ENCODE data around the gene PCDH15.
"Not testable (repeated sequence)": the region's sequence is repeated elsewhere in the genome, so short reads cannot be mapped to it uniquely, and the experiment has no call there.

PCDH15 gene

GRCh38 chr10:54554028-54554427 is 247.0 kb downstream of the PCDH15 start:
- no peak for DNase-seq (ENCODE audit: low read depth in 2 of 2)

- no peak for DNase-seq (ENCODE audit: low read depth in 2 of 2)
Observed at GRCh38 chr10:54550016-54550415, 251.0 kb downstream of the PCDH15 start.

DNA sequence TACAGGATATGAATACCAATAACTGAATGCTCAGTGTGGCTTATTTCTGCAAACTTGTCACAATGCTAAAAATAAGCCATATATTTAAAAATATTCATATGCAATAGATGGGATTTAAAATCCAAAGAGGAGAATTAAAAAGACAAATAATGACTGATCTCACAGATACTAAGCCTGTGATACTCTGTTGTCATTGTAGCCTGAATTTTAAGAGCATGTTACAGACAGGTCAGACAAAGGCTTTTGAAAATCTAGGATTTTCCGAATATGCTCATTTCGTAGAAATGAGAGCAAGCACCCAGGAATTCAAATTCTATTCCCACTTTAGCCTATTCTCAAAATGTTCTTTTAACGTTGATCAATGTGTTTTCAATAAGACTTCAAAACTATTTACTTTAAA is 269.7 kb downstream of the PCDH15 start:
- no peak for DNase-seq (ENCODE audit: low read depth in 2 of 2)

DNA sequence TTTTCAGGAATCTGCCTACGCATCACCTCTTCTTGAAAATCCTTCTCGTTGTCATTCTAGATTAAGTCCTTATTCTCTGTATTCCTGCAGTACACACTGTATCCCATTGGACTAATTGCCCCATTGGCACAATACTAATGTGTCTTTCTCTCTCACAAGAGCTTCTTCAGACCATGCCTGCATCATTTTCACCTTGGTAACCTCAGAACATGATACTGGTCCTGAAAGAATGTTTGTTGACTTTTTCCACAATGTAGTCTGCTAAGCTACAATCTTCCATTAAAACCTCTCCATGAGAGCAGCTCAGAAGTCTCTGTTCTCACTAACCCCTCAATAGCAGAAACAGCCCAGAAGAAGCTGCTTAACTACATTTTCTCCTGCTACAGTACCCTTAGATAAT is 270.7 kb downstream of the PCDH15 start:
- no peak for DNase-seq (ENCODE audit: low read depth in 2 of 2)

GRCh38 chr10:54525816-54526215 is 275.2 kb downstream of the PCDH15 start:
- no peak for DNase-seq (ENCODE audit: low read depth in 2 of 2)

- DNase-seq (ENCODE audit: low read depth in 2 of 2) = not testable (repeated sequence)
Observed at GRCh38 chr10:54515244-54515643, 285.8 kb downstream of the PCDH15 start.

GRCh38 chr10:54503863-54504262 is 297.2 kb downstream of the PCDH15 start:
- no peak for DNase-seq (ENCODE audit: low read depth in 2 of 2)

- no peak for DNase-seq (ENCODE audit: low read depth in 2 of 2)
Observed at GRCh38 chr10:54501929-54502328, 299.1 kb downstream of the PCDH15 start.

DNA sequence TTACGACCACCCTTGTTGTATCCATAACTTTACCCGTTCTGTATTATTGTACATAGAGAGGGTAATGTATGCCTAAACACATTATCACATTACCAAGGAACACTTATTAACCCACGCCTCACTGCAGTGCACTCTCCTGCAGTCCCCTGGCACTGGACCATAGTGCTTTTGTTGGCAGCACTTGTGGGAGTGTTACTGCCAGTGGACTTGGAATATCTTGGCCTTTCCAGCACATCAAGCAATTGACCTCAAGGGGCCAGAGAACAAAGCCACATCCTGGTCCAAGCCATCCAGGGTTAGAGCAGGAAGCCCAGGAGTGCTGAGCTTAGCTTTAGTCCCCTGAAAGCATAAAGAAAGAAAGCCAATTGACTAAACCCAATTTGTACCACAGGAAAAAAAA is 304.2 kb downstream of the PCDH15 start:
- no peak for DNase-seq (ENCODE audit: low read depth in 2 of 2)

GRCh38 chr10:54487743-54488142 is 313.3 kb downstream of the PCDH15 start:
- DNase-seq (ENCODE audit: low read depth in 2 of 2) = no peak

GRCh38 chr10:54485971-54486370 is 315.1 kb downstream of the PCDH15 start:
- no peak for DNase-seq (ENCODE audit: low read depth in 2 of 2)

- DNase-seq (ENCODE audit: low read depth in 2 of 2) = no peak
Observed at GRCh38 chr10:54484186-54484585, 316.8 kb downstream of the PCDH15 start.

- DNase-seq (ENCODE audit: low read depth in 2 of 2) = no peak
Observed at GRCh38 chr10:54478601-54479000, 322.4 kb downstream of the PCDH15 start.

DNA sequence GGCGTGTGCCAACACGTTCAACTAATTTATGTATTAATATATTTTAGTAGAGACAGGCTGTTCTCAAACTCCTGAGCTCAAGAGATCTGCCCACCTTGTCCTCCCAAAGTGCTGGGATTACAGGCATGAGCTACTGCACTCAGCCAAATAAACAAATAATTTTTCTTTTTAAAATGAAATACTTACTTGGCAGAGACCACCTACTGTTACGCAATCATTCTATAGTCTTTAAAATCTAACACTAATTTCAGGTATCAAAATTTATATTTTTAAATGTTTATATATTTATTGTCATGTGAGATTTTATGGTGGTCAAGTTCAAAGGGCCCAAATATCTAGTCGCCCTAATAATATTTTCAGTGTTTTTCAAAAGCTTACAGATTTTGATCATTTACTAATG is 323.3 kb downstream of the PCDH15 start:
- DNase-seq (ENCODE audit: low read depth in 2 of 2) = no peak

DNA sequence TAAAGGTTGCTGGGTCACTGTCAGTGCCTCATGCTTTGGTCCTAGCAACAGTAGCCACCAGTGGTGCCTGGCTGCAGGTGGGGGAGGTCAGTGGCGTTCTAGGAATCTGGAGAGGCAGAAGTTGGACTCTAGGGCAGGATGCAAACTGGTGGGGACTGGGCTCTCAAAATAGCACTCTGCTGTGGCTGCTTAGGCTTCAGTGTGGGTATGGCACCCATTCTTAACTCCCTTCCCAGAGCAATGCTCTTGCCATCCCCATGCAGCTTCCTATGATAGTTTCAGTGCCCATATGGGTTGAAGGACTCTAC is 330.8 kb downstream of the PCDH15 start:
- DNase-seq (ENCODE audit: low read depth in 2 of 2) = no peak

DNA sequence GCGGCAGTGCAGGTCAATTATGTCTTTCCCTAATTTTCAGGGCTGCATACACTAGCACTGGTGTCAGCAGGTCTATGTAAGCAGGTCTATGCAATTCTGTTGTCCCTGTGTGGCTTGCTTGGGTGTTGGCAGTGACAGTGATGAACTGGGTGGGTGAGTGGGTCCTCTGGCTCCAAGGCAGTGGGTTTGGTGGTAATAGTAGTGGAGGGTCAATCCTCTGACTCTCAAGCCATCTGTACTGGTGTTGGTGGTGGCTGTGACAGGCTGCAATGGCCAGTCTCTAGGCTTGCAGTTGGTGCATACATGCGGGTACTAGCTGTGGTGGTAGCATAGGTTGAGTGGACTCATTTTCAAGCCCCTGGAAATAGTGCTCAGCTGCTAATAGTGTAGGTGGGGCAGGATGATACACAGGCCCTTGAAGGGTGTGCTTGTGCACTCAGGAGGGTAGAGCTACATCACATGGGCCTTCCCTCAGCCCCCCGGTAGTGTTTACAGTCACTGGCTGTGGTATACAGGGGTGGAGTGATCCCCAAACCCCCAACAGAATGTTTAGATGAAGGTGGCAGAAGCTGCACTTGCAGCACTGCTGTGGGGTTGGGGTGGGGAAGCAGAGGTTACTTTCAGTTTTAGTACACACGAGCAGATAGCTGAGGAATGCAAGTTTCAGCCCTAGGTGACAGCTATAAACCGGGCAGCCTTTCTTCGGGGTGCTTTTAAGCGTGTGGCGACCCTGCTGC is 331.3 kb downstream of the PCDH15 start:
- no peak for DNase-seq (ENCODE audit: low read depth in 2 of 2)

DNA sequence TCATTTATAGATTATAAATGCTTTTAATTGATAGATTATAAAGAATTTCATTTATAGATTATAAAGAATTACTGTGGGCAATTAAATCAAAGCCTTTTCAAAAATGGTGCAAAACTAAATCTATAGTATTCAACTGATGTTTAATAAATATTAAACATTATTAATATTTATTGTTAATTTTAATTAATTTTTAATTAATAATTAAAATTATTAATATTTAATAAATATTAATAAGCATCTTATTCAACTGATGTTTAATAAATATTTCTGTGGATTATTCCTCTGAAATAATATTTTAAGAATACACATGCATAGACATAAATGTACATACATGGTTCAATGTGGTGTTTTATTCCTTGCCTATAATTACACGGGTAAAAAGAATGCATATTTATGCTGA is 346.8 kb downstream of the PCDH15 start:
- DNase-seq (ENCODE audit: low read depth in 2 of 2) = no peak

- no peak for DNase-seq (ENCODE audit: low read depth in 2 of 2)
Observed at GRCh38 chr10:54449056-54449455, 352.0 kb downstream of the PCDH15 start.

DNA sequence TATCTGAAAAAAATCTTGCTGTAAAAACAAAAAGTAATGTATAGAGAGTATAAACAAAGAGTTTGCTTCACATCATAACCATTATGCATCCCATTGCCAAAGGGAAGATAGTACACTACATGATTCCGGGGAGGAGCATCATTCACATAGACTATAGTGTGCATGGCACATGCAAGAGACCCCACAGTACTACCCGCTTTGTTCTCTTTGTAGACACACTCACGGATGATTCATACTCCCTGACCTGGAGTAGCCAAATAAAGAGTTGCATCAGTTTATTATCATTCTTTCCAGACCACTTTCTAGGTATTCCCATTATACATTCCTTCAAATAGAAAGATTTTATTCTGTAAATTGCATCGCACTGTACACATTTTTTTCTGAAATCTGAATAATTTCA is 356.9 kb downstream of the PCDH15 start:
- no peak for DNase-seq (ENCODE audit: low read depth in 2 of 2)

GRCh38 chr10:54441275-54441674 is 359.8 kb downstream of the PCDH15 start:
- no peak for DNase-seq (ENCODE audit: low read depth in 2 of 2)

- no peak for DNase-seq (ENCODE audit: low read depth in 2 of 2)
Observed at GRCh38 chr10:54434782-54435181, 366.2 kb downstream of the PCDH15 start.

GRCh38 chr10:54415483-54415882 is 385.5 kb downstream of the PCDH15 start:
- DNase-seq (ENCODE audit: low read depth in 2 of 2) = no peak

- no peak for DNase-seq (ENCODE audit: low read depth in 2 of 2)
Observed at GRCh38 chr10:54402576-54402975, 398.5 kb downstream of the PCDH15 start.

DNA sequence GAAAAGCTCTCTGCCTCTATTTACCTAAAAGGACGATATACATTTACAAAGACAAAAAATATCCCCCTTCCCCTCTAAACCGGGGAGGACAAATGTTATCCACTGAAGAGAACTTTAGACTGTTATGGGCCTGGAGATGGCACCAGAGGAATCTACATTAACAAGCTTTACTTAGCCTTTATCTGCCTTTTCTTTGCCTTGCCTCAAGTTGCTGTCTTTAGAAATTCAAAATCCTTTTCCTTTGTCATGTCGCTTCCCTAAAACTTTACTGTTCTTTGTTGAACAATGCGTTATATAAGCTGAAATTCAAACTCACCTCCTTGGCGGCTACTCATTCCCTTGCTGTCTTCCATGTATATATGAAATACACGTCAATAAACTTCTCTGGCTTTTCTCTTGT is 405.0 kb downstream of the PCDH15 start:
- no peak for DNase-seq (ENCODE audit: low read depth in 2 of 2)
